ENCODE measurements around the gene SIGLEC15.

GRCh38 chr18:45854036-45854586, 28.6 kb downstream of the SIGLEC15 start:
- no peak for TF ChIP-seq POLR2A (IDR thresholded peaks at IDR 0.05)
- TF ChIP-seq, protein P1, sequence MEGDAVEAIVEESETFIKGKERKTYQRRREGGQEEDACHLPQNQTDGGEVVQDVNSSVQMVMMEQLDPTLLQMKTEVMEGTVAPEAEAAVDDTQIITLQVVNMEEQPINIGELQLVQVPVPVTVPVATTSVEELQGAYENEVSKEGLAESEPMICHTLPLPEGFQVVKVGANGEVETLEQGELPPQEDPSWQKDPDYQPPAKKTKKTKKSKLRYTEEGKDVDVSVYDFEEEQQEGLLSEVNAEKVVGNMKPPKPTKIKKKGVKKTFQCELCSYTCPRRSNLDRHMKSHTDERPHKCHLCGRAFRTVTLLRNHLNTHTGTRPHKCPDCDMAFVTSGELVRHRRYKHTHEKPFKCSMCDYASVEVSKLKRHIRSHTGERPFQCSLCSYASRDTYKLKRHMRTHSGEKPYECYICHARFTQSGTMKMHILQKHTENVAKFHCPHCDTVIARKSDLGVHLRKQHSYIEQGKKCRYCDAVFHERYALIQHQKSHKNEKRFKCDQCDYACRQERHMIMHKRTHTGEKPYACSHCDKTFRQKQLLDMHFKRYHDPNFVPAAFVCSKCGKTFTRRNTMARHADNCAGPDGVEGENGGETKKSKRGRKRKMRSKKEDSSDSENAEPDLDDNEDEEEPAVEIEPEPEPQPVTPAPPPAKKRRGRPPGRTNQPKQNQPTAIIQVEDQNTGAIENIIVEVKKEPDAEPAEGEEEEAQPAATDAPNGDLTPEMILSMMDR (IDR thresholded peaks at IDR 0.05): no peak
- no peak for TF ChIP-seq EP300 (IDR thresholded peaks at IDR 0.05)
- TF ChIP-seq POLR2AphosphoS5 (IDR thresholded peaks at IDR 0.05): no peak

All from stomach (tissue), 4 donors.